NCI-H526 treated with DMSO at 0.1 percent for 48 hours (cell line): ENCODE data around the gene LRRC4C.
"Not testable (repeated sequence)": the region's sequence is repeated elsewhere in the genome, so short reads cannot be mapped to it uniquely, and the experiment has no call there.

Experiments
- DNase-seq: peaks from one replicate; lab custom pipeline; 2025; lab: John Stamatoyannopoulos, UW

The LRRC4C gene

GRCh38 chr11:40688369-40688768 lies 771.1 kb downstream of the LRRC4C start:
- DNase-seq: no peak

GRCh38 chr11:40686765-40687164 lies 772.7 kb downstream of the LRRC4C start:
- DNase-seq: no peak

GRCh38 chr11:40683010-40683409 lies 776.4 kb downstream of the LRRC4C start:
- no peak for DNase-seq

- no peak for DNase-seq
These were observed 780.2 kb downstream of the LRRC4C start for GRCh38 chr11:40679276-40679675.

- DNase-seq: no peak
These were observed 812.2 kb downstream of the LRRC4C start for GRCh38 chr11:40647295-40647694.

- no peak for DNase-seq
These were observed 817.2 kb downstream of the LRRC4C start for GRCh38 chr11:40642284-40642683.

GRCh38 chr11:40619654-40620053 lies 839.8 kb downstream of the LRRC4C start:
- DNase-seq: no peak

- DNase-seq: no peak
These were observed 852.7 kb downstream of the LRRC4C start for GRCh38 chr11:40606800-40607199.

- DNase-seq: no peak
These were observed 856.4 kb downstream of the LRRC4C start for GRCh38 chr11:40602866-40603552.

GRCh38 chr11:40597546-40598113 lies 861.8 kb downstream of the LRRC4C start:
- DNase-seq: no peak

GRCh38 chr11:40573254-40573891 lies 886.1 kb downstream of the LRRC4C start:
- no peak for DNase-seq

- no peak for DNase-seq
These were observed 889.4 kb downstream of the LRRC4C start for GRCh38 chr11:40569947-40570531.

- no peak for DNase-seq
These were observed 892.1 kb downstream of the LRRC4C start for GRCh38 chr11:40567392-40567791.

- no peak for DNase-seq
These were observed 915.3 kb downstream of the LRRC4C start for GRCh38 chr11:40544162-40544561.

- DNase-seq: no peak
These were observed 916.6 kb downstream of the LRRC4C start for GRCh38 chr11:40542821-40543220.

GRCh38 chr11:40537734-40538133 lies 921.7 kb downstream of the LRRC4C start:
- no peak for DNase-seq

GRCh38 chr11:40522080-40522479 lies 937.4 kb downstream of the LRRC4C start:
- DNase-seq: not testable (repeated sequence)

- no peak for DNase-seq
These were observed 942.3 kb downstream of the LRRC4C start for GRCh38 chr11:40517122-40517521.

- no peak for DNase-seq
These were observed 945.3 kb downstream of the LRRC4C start for GRCh38 chr11:40514124-40514523.

GRCh38 chr11:40513281-40513680 lies 946.2 kb downstream of the LRRC4C start:
- no peak for DNase-seq

GRCh38 chr11:40508303-40508702 lies 951.1 kb downstream of the LRRC4C start:
- no peak for DNase-seq

GRCh38 chr11:40506226-40506625 lies 953.2 kb downstream of the LRRC4C start:
- DNase-seq: no peak

- DNase-seq: no peak
These were observed 968.1 kb downstream of the LRRC4C start for GRCh38 chr11:40491341-40491740.
